Femur (tissue), 1 donor: ENCODE results near the gene ANTXR1.
A peak's percentile ranks its signal among the peaks of the same experiment; 100 is the strongest.
"Not testable (repeated sequence)": the region's sequence is repeated elsewhere in the genome, so short reads cannot be mapped to it uniquely, and the experiment has no call there.

Experiments used
- DNase-seq: peaks from one replicate; pipeline ENCODE4 v3.0.0-alpha.2; 2017

Gene ANTXR1

GRCh38 chr2:69243652-69244051 is 230.7 kb downstream of the ANTXR1 start:
- DNase-seq: no peak

- DNase-seq: no peak
Observed at GRCh38 chr2:69244882-69245281, 231.9 kb downstream of the ANTXR1 start.

- no peak for DNase-seq
Observed at GRCh38 chr2:69247583-69247982, 234.6 kb downstream of the ANTXR1 start.

GRCh38 chr2:69248232-69248631 is 235.3 kb downstream of the ANTXR1 start:
- DNase-seq: no peak

GRCh38 chr2:69250981-69251380 is 238.0 kb downstream of the ANTXR1 start:
- no peak for DNase-seq

GRCh38 chr2:69251943-69252342 is 239.0 kb downstream of the ANTXR1 start:
- no peak for DNase-seq

GRCh38 chr2:69253112-69253511 is 240.1 kb downstream of the ANTXR1 start:
- DNase-seq: no peak

GRCh38 chr2:69253611-69254301 is 240.8 kb downstream of the ANTXR1 start:
- DNase-seq: peak; percentile 69

- peak; percentile 71 for DNase-seq
Observed at GRCh38 chr2:69255760-69256159, 242.8 kb downstream of the ANTXR1 start.

GRCh38 chr2:69259994-69260591 is 247.1 kb downstream of the ANTXR1 start:
- DNase-seq: not testable (repeated sequence)

- no peak for DNase-seq
Observed at GRCh38 chr2:69260666-69261065, 247.7 kb downstream of the ANTXR1 start.

GRCh38 chr2:69269330-69269729 is 256.4 kb downstream of the ANTXR1 start:
- DNase-seq: no peak

- DNase-seq: no peak
Observed at GRCh38 chr2:69271831-69272257, 258.9 kb downstream of the ANTXR1 start.

GRCh38 chr2:69272803-69273471 is 260.0 kb downstream of the ANTXR1 start:
- peak; percentile 64 for DNase-seq

GRCh38 chr2:69275490-69275889 is 262.5 kb downstream of the ANTXR1 start:
- no peak for DNase-seq

GRCh38 chr2:69278366-69278765 is 265.4 kb downstream of the ANTXR1 start:
- no peak for DNase-seq

- DNase-seq: no peak
Observed at GRCh38 chr2:69279211-69279610, 266.2 kb downstream of the ANTXR1 start.

GRCh38 chr2:69279931-69280681 is 267.1 kb downstream of the ANTXR1 start:
- peak; percentile 65 for DNase-seq

GRCh38 chr2:69280796-69281412 is 267.9 kb downstream of the ANTXR1 start:
- no peak for DNase-seq

GRCh38 chr2:69285379-69285894 is 272.5 kb downstream of the ANTXR1 start:
- no peak for DNase-seq

- no peak for DNase-seq
Observed at GRCh38 chr2:69287544-69287943, 274.6 kb downstream of the ANTXR1 start.

GRCh38 chr2:69288429-69288828 is 275.4 kb downstream of the ANTXR1 start:
- no peak for DNase-seq
